ENCODE data around the gene SRPX.

The SRPX gene

GRCh38 chrX:38138900-38139299, 81.8 kb downstream of the SRPX start:
- Mint-ChIP-seq H3K9me3 (no peaks in the 10 kb centered on the region), H3K4me3 (no peak overlapping the region), H3K27me3 (ENCODE audit: low read depth) (peaks cover 2% of the 10 kb centered on the region), H3K36me3 (ENCODE audit: low read depth) (no peaks in the 10 kb centered on the region), H3K4me1 (ENCODE audit: low read depth) (no peaks in the 10 kb centered on the region), H3K27ac (no peak overlapping the region)
- no peak for DNase-seq (ENCODE audit: low spot score)

GRCh38 chrX:38138157-38138891, 82.3 kb downstream of the SRPX start:
- no peak for DNase-seq (ENCODE audit: low spot score)
- Mint-ChIP-seq H3K4me3 (no peak overlapping the region), H3K36me3 (ENCODE audit: low read depth) (no peaks in the 10 kb centered on the region), H3K27ac (no peak overlapping the region), H3K9me3 (no peaks in the 10 kb centered on the region), H3K4me1 (ENCODE audit: low read depth) (no peaks in the 10 kb centered on the region), H3K27me3 (ENCODE audit: low read depth) (peaks cover 2% of the 10 kb centered on the region)

GRCh38 chrX:38129366-38129765, 91.3 kb downstream of the SRPX start:
- H3K27ac Mint-ChIP-seq: no peak overlapping the region
- H3K4me1 Mint-ChIP-seq (ENCODE audit: low read depth): no peaks in the 10 kb centered on the region
- H3K4me3 Mint-ChIP-seq: no peak overlapping the region
- no peak for DNase-seq (ENCODE audit: low spot score)
- no peaks in the 10 kb centered on the region for H3K36me3 Mint-ChIP-seq (ENCODE audit: low read depth)
- H3K9me3 Mint-ChIP-seq: no peaks in the 10 kb centered on the region
- no peaks in the 10 kb centered on the region for H3K27me3 Mint-ChIP-seq (ENCODE audit: low read depth)

DNA sequence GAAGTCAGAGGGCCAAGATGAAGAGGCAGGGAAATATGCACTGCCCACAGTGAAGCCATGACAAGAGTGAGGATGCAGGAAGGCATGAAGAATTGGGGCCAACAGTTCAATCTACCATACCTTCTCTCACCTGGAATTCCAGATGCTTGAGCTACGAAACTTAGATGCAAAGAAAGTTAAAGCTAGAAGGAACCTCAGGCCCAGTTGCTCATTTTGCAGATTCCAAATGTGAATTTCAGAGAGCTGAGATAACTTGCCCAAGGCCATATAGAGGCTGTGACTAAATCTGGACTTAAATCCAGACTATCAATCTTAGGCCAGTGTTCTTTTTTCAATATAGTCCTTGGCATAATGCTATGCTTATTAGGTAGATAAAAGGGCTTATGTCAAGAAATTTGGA, 92.7 kb downstream of the SRPX start:
- Mint-ChIP-seq H3K4me1 (ENCODE audit: low read depth) (no peaks in the 10 kb centered on the region), H3K27me3 (ENCODE audit: low read depth) (no peaks in the 10 kb centered on the region), H3K9me3 (no peaks in the 10 kb centered on the region), H3K27ac (no peak overlapping the region), H3K4me3 (no peak overlapping the region), H3K36me3 (ENCODE audit: low read depth) (no peaks in the 10 kb centered on the region)
- no peak for DNase-seq (ENCODE audit: low spot score)

- H3K9me3 Mint-ChIP-seq: no peaks in the 10 kb centered on the region
- no peaks in the 10 kb centered on the region for H3K4me1 Mint-ChIP-seq (ENCODE audit: low read depth)
- H3K27ac Mint-ChIP-seq: no peak overlapping the region
- H3K27me3 Mint-ChIP-seq (ENCODE audit: low read depth): no peaks in the 10 kb centered on the region
- H3K4me3 Mint-ChIP-seq: no peak overlapping the region
- no peak for DNase-seq (ENCODE audit: low spot score)
- no peaks in the 10 kb centered on the region for H3K36me3 Mint-ChIP-seq (ENCODE audit: low read depth)
These were observed 94.5 kb downstream of the SRPX start for GRCh38 chrX:38126179-38126578.

- DNase-seq (ENCODE audit: low spot score): no peak
- Mint-ChIP-seq H3K9me3 (no peaks in the 10 kb centered on the region), H3K4me1 (ENCODE audit: low read depth) (no peaks in the 10 kb centered on the region), H3K36me3 (ENCODE audit: low read depth) (no peaks in the 10 kb centered on the region), H3K27ac (no peak overlapping the region), H3K27me3 (ENCODE audit: low read depth) (no peaks in the 10 kb centered on the region), H3K4me3 (no peak overlapping the region)
These were observed 96.7 kb downstream of the SRPX start for GRCh38 chrX:38124000-38124399.

DNA sequence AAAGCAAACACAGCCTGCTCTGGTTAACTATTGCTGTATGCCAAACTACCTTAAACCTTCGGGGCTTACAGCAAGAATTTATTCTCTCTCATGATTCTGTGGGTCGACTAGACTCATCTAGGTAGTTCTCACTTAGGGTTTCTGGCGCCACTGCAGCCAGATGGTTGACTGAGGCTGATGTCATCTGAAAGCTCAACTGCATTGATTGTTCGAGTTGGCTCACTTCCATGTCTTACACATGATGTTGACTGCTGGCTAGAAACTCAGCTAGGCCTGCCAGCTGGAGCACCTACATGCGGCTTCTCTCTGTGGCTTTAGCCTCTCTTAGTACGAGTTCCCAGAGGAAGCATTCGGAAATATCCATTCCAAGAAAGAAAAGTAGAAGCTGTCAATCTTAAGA, 103.2 kb downstream of the SRPX start:
- DNase-seq (ENCODE audit: low spot score): peak; percentile 3
- H3K4me1 Mint-ChIP-seq (ENCODE audit: low read depth): no peaks in the 10 kb centered on the region
- H3K27ac Mint-ChIP-seq: no peak overlapping the region
- H3K9me3 Mint-ChIP-seq: no peaks in the 10 kb centered on the region
- H3K4me3 Mint-ChIP-seq: no peak overlapping the region
- no peaks in the 10 kb centered on the region for H3K27me3 Mint-ChIP-seq (ENCODE audit: low read depth)
- no peaks in the 10 kb centered on the region for H3K36me3 Mint-ChIP-seq (ENCODE audit: low read depth)

- Mint-ChIP-seq H3K27ac (no peak overlapping the region), H3K4me3 (no peak overlapping the region), H3K4me1 (ENCODE audit: low read depth) (no peaks in the 10 kb centered on the region), H3K9me3 (no peaks in the 10 kb centered on the region), H3K27me3 (ENCODE audit: low read depth) (no peaks in the 10 kb centered on the region), H3K36me3 (ENCODE audit: low read depth) (no peaks in the 10 kb centered on the region)
- DNase-seq (ENCODE audit: low spot score): no peak
These were observed 104.0 kb downstream of the SRPX start for GRCh38 chrX:38116706-38117105.

GRCh38 chrX:38112566-38112965, 108.1 kb downstream of the SRPX start:
- Mint-ChIP-seq H3K4me1 (ENCODE audit: low read depth) (no peaks in the 10 kb centered on the region), H3K27ac (no peak overlapping the region), H3K36me3 (ENCODE audit: low read depth) (no peaks in the 10 kb centered on the region), H3K9me3 (no peaks in the 10 kb centered on the region), H3K27me3 (ENCODE audit: low read depth) (no peaks in the 10 kb centered on the region), H3K4me3 (no peak overlapping the region)
- no peak for DNase-seq (ENCODE audit: low spot score)

- Mint-ChIP-seq H3K27ac (no peak overlapping the region), H3K9me3 (no peaks in the 10 kb centered on the region), H3K4me3 (no peak overlapping the region), H3K27me3 (ENCODE audit: low read depth) (no peaks in the 10 kb centered on the region), H3K36me3 (ENCODE audit: low read depth) (no peaks in the 10 kb centered on the region), H3K4me1 (ENCODE audit: low read depth) (no peaks in the 10 kb centered on the region)
- DNase-seq (ENCODE audit: low spot score): no peak
These were observed 109.5 kb downstream of the SRPX start for GRCh38 chrX:38111196-38111595.

DNA sequence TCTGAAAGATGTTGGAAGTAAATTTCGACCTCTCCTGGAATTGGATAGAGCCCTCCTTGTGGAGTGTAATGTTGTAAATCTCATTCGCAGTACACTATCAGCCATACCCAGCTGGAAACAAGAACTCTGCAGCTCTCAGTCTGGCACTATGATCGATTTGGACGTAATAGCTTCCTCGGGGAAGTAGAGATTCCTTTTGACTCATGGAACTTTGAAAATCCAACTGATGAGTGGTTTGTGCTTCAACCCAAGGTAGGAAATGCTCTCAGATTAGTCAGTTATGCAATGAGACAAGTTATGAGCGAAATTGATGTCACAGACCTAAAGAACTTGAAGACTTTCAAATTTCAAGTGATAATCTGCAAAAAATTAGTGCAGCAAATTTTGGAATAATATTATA, 110.4 kb downstream of the SRPX start:
- Mint-ChIP-seq H3K27me3 (ENCODE audit: low read depth) (no peaks in the 10 kb centered on the region), H3K9me3 (no peaks in the 10 kb centered on the region), H3K27ac (no peak overlapping the region), H3K36me3 (ENCODE audit: low read depth) (no peaks in the 10 kb centered on the region), H3K4me1 (ENCODE audit: low read depth) (no peaks in the 10 kb centered on the region), H3K4me3 (no peak overlapping the region)
- no peak for DNase-seq (ENCODE audit: low spot score)

DNA sequence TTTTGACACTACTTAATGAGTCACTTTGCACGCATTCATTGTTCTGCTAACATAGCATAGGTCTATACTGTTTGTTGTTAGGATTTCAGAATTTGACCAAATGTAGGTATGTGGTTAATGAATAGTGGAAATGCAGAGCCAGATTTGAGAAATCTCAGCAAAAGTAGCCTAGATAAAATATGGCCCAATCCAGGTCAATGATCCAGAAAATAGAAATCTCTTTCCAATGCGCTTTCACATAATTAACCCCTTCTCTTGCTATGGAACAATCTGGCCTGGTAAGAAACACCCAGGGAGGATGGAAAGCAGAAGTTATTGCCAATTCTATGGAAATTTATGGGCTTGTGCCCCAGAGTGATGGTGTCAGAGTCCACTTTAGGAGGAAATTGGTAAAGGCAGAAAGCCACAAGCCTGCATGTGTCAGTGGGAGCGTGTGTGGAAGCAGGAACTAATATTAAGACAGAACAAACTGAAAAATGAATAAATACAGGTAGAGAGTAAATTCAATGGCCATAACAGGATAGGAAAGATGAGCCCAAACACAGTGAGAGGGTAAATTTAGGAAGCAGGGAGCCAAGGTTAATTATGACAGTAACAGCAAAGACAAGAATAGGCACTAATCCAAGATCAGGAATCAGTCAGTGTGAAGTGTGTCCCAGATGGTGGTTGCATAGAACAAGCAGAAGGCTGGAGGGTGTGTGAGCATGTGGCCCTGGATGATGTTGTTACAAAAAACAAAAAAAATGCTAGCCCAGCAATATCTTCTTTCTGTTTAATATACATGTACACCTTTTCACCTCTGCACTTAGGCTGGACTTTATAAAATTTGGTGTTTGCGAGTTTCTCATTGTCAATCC, 111.4 kb downstream of the SRPX start:
- Mint-ChIP-seq H3K9me3 (no peaks in the 10 kb centered on the region), H3K27me3 (ENCODE audit: low read depth) (no peaks in the 10 kb centered on the region), H3K4me3 (no peak overlapping the region), H3K4me1 (ENCODE audit: low read depth) (peaks cover 2% of the 10 kb centered on the region), H3K36me3 (ENCODE audit: low read depth) (no peaks in the 10 kb centered on the region), H3K27ac (no peak overlapping the region)
- no peak for DNase-seq (ENCODE audit: low spot score)

- H3K4me1 Mint-ChIP-seq (ENCODE audit: low read depth): peaks cover 6% of the 10 kb centered on the region
These were observed 112.3 kb downstream of the SRPX start for GRCh38 chrX:38108364-38108763.

GRCh38 chrX:38106991-38107655, 113.5 kb downstream of the SRPX start:
- no peak overlapping the region for H3K4me3 Mint-ChIP-seq
- H3K36me3 Mint-ChIP-seq (ENCODE audit: low read depth): no peaks in the 10 kb centered on the region
- no peaks in the 10 kb centered on the region for H3K27me3 Mint-ChIP-seq (ENCODE audit: low read depth)
- peaks cover 8% of the 10 kb centered on the region for H3K4me1 Mint-ChIP-seq (ENCODE audit: low read depth)
- H3K9me3 Mint-ChIP-seq: no peaks in the 10 kb centered on the region
- H3K27ac Mint-ChIP-seq: no peak overlapping the region
- DNase-seq (ENCODE audit: low spot score): no peak

More at GRCh38 chrX:38108364-38108763, 112.3 kb downstream of the SRPX start:
- Mint-ChIP-seq H3K36me3 (ENCODE audit: low read depth) (no peaks in the 10 kb centered on the region), H3K9me3 (no peaks in the 10 kb centered on the region), H3K27ac (no peak overlapping the region), H3K4me3 (no peak overlapping the region), H3K27me3 (ENCODE audit: low read depth) (no peaks in the 10 kb centered on the region)
- DNase-seq (ENCODE audit: low spot score): no peak
